ENCODE data around the gene S1PR4. TPM values are rescaled to one million over a fixed set of nuclear protein-coding genes. Genes with fewer than 3 reads are reported as not detected.
"Not testable (repeated sequence)": the region's sequence is repeated elsewhere in the genome, so short reads cannot be mapped to it uniquely, and the experiment has no call there.

S1PR4 gene
- total RNA-seq, 1 donor from 2014 or later = not detected

GRCh38 chr19:3220576-3220975 is 42.0 kb downstream of the S1PR4 start:
- DNase-seq (ENCODE audit: extremely low spot score, unreplicated experiment) = no peak
- Mint-ChIP-seq H3K27ac (no peak overlapping the region), H3K27me3 (peaks cover 8% of the 10 kb centered on the region), H3K4me1 (ENCODE audit: unreplicated experiment) (no peaks in the 10 kb centered on the region), H3K9me3 (no peaks in the 10 kb centered on the region), H3K4me3 (no peak overlapping the region), H3K36me3 (no peaks in the 10 kb centered on the region)
- TF ChIP-seq CTCF (conservative IDR thresholded peaks at IDR 0.05) = no peak

DNA sequence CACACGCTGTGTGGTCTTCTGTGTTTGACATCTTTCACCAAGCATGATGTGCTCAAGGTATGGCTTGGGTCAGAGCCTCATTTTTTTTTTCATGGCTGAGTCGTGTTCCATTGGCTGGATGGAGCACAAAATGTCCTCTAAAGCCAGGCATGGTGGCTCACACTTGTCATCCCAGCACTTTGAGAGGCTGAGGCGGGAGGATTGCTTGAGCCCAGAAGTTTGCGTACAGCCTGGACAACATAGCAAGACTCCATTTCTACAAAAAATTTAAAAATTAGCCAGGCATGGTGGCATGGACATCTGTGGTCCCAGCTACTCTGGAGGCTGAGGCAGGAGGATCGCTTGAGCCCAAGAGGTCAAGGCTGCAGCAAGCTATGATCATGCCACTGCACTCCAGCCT is 43.0 kb downstream of the S1PR4 start:
- peaks cover 16% of the 10 kb centered on the region for H3K27me3 Mint-ChIP-seq
- H3K4me1 Mint-ChIP-seq (ENCODE audit: unreplicated experiment); H3K27ac Mint-ChIP-seq; H3K4me3 Mint-ChIP-seq; H3K9me3 Mint-ChIP-seq; H3K36me3 Mint-ChIP-seq; DNase-seq (ENCODE audit: extremely low spot score, unreplicated experiment): not testable (repeated sequence)

GRCh38 chr19:3222709-3223108 is 44.1 kb downstream of the S1PR4 start:
- no peak for DNase-seq (ENCODE audit: extremely low spot score, unreplicated experiment)
- Mint-ChIP-seq H3K36me3 (no peaks in the 10 kb centered on the region), H3K4me3 (no peak overlapping the region), H3K27me3 (peaks cover 27% of the 10 kb centered on the region), H3K4me1 (ENCODE audit: unreplicated experiment) (no peaks in the 10 kb centered on the region), H3K27ac (no peak overlapping the region), H3K9me3 (no peaks in the 10 kb centered on the region)
- TF ChIP-seq CTCF (conservative IDR thresholded peaks at IDR 0.05) = no peak

DNA sequence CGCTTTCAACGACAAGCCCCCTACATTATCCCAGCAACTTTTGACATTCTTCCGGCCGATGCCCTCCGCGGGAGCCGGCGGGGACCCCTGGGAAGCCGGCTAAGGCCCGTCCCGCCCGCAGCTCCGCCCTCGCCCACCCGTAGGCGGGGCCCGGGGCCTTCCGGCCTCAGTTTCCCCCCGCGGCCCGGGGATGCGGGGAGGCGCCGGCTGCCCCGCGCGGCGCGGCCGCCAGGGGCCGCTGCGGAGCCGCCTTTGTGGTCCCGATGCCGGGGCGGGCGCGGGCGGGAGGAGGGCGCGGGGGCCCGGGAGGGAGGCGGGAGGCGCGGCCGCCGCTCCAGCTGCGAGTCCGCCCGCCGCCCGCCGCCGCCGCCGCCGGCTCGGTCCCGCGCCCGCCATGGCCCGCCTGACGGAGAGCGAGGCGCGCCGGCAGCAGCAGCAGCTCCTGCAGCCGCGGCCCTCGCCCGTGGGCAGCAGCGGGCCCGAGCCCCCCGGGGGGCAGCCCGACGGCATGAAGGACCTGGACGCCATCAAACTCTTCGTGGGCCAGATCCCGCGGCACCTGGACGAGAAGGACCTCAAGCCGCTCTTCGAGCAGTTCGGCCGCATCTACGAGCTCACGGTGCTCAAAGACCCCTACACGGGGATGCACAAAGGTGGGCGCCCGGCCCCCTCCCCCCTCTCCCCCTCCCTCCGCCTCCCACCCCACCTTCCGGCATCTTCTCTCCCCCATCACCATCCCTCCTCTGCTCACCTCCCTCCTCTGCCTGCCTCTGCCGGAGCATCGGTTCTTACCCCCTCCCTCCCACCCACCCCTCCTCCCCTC is 46.0 kb downstream of the S1PR4 start, which contains the start of gene CELF5:
TSS of gene CELF5 (plus strand) at position 316 of the 823 bp plus-strand sequence. CDS start at position 395, 79 bp downstream.
- H3K4me1 Mint-ChIP-seq (ENCODE audit: unreplicated experiment) = no peaks in the 10 kb centered on the region
- peaks cover 34% of the 10 kb centered on the region for H3K27me3 Mint-ChIP-seq
- DNase-seq (ENCODE audit: extremely low spot score, unreplicated experiment) = no peak
- H3K36me3 Mint-ChIP-seq = no peaks in the 10 kb centered on the region
- H3K4me3 Mint-ChIP-seq = peak within 1 kb of the TSS; percentile 41
- no peak within 1 kb of the TSS for H3K27ac Mint-ChIP-seq
- TF ChIP-seq CTCF (conservative IDR thresholded peaks at IDR 0.05) = peak; percentile 78
- no peaks in the 10 kb centered on the region for H3K9me3 Mint-ChIP-seq

- TF ChIP-seq CTCF (conservative IDR thresholded peaks at IDR 0.05) = no peak
- H3K4me3 Mint-ChIP-seq = no peak overlapping the region
- H3K9me3 Mint-ChIP-seq = no peaks in the 10 kb centered on the region
- no peaks in the 10 kb centered on the region for H3K36me3 Mint-ChIP-seq
- no peak for DNase-seq (ENCODE audit: extremely low spot score, unreplicated experiment)
- peaks cover 34% of the 10 kb centered on the region for H3K27me3 Mint-ChIP-seq
- no peaks in the 10 kb centered on the region for H3K4me1 Mint-ChIP-seq (ENCODE audit: unreplicated experiment)
- no peak overlapping the region for H3K27ac Mint-ChIP-seq
These were observed 46.6 kb downstream of the S1PR4 start for GRCh38 chr19:3225169-3225485.

- Mint-ChIP-seq H3K4me3 (no peak overlapping the region), H3K36me3 (no peaks in the 10 kb centered on the region), H3K9me3 (no peaks in the 10 kb centered on the region), H3K4me1 (ENCODE audit: unreplicated experiment) (no peaks in the 10 kb centered on the region), H3K27ac (no peak overlapping the region), H3K27me3 (peaks cover 34% of the 10 kb centered on the region)
- no peak for TF ChIP-seq CTCF (conservative IDR thresholded peaks at IDR 0.05)
- DNase-seq (ENCODE audit: extremely low spot score, unreplicated experiment) = no peak
These were observed 47.1 kb downstream of the S1PR4 start for GRCh38 chr19:3225677-3226093.

All from type B pancreatic cell (in vitro differentiated cells).